Measurements from ENCODE around the gene ASB2.
A peak's percentile ranks its signal among the peaks of the same experiment; 100 is the strongest.

Gene ASB2

GRCh38 chr14:93926245-93926872 lies 50.0 kb downstream of the ASB2 start:
- DNase-seq, result peak; percentile 86

GRCh38 chr14:93925374-93925895 lies 50.9 kb downstream of the ASB2 start:
- no peak for DNase-seq

GRCh38 chr14:93924592-93925355 lies 51.6 kb downstream of the ASB2 start:
- no peak for DNase-seq

- peak; percentile 84 for DNase-seq
These were observed 52.7 kb downstream of the ASB2 start for GRCh38 chr14:93923626-93924025.

DNA sequence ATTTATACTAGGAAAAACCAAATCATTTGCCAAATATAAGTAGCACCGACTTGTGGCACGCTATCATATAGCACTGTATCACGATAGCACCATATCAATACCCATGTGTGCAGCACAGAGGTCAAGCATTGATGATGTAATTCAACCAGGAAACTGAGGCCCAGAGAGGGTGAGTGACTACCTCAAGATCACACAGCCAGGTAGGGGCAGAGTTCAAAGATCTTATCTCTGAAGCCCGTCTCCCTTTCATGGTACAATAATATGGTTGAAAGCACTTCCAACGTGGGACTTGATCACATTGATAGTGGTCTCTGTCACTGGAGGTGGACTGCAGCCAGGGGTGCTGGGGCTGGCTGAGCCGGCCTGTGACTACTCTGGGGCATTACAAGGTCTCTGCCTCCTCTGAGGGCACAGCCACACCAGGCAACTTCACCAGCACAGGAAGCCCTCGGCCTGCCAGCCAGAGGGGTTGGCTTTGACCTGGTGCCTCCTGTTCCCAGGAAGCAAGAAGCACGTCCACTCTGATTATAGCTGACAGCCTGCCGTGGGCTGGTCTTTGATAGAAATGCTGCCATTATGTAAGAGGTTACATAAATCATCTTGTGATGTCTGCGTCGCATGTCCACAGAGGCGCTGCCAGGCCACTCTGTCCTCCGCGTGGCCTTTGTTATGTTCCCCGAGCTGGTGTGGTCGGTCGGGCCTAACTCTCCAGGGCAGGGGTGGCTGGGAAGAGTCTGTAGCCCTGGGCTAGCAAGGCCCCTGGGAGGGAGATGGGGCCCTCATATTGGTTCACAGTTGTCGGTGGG lies 55.2 kb downstream of the ASB2 start:
- no peak for DNase-seq

DNA sequence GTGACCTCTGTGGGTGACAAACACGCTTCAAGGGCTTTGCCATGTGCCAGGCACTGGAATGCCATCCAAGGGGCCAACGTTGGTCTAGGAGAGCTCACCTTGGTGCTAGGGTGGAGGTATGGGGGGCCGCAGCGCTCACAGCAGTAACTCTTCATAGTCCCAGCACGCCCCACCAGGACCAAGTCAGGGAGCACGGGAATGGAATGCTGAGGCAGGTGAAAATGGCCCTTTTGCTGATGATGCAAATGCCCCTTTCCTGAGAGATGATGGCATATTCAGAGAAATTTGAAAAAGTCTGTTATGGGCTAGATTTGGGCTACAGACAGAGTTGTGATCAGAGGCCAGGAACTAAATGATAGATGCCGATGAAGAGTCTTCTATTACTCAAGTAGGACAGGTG lies 59.2 kb downstream of the ASB2 start:
- no peak for DNase-seq

- no peak for DNase-seq
These were observed 59.9 kb downstream of the ASB2 start for GRCh38 chr14:93916498-93916897.

GRCh38 chr14:93915800-93916199 lies 60.6 kb downstream of the ASB2 start:
- no peak for DNase-seq

DNA sequence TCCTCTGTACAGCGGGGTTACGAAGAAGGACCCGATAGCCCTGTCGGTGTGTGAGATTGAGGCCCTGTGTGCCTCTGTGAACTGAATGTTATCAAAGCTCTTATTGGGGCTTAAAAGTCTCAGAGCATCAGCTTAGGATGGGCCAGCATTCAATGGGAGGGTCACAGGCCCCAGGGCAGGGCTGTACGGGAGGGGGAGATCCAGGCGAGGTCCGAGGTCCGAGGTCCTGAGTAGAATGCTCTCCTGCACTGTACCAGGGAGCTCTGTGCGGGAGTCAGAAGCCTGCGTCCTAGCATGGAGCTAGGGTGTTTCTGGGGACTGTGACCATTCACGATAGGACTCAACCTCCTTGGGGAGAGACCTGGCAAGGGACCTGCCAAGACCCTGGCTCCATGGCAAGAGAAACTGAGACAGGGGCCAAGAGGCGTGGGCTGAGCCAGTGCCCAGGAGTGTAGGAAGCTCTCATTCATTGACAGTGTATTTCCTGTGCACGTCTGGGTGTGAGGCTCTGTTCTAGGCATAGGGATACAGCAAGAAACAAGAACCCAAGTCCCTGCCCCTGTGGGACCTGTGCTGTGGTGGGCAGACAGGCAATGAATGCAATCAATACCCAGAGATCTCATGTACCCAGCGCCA lies 61.2 kb downstream of the ASB2 start:
- no peak for DNase-seq

DNA sequence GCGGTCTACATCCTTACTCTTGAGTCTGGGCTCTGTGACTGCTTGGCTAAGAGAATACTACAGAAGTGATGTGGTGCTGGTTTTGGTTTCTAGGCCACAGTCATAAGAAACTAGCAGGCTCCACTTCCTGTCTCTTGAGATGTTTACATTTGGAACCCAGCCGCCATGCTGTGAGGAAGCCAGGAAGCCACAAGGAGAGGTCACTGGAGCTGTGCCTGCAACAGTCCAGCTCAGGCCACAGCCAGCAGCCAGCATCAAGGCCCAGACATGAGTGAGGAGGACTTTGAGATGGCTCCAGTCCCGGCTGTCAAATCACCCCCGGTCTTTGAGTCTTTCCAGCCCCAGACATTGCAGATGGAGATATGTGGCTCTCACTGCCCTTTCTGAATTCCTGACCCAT lies 62.1 kb downstream of the ASB2 start:
- DNase-seq, result no peak

GRCh38 chr14:93912782-93913181 lies 63.6 kb downstream of the ASB2 start:
- DNase-seq, result no peak

DNA sequence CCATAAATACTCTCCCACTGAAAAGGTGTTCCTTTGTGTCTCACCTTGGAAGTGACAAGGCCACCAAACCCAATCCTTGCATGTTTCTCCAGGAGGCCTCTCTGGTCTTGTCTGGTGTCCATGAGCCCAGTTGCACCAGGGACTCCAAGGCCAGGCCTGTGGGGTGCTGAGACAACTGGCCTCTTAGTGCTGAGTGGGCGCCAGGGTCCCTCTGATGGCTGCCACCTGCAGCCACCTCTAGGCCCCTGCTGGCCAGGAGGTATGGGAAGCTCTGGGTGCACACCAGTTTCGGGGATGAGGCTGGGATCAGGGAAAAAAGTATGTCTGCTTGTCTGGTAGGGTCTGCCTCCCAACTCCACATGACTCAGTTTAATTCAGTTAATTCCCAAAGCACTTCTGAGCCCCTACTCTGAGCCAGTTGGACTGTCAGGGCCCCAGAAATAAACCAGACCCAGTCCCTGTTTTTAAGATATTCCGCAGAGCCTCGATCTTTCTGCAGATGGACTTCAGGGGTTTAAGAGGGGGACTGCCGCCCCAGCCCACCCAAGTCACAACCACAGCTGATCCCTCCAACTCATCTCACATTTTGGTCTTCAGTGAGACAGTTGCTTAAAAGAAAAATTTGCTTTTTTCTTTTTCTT lies 64.3 kb downstream of the ASB2 start:
- DNase-seq, result no peak

DNA sequence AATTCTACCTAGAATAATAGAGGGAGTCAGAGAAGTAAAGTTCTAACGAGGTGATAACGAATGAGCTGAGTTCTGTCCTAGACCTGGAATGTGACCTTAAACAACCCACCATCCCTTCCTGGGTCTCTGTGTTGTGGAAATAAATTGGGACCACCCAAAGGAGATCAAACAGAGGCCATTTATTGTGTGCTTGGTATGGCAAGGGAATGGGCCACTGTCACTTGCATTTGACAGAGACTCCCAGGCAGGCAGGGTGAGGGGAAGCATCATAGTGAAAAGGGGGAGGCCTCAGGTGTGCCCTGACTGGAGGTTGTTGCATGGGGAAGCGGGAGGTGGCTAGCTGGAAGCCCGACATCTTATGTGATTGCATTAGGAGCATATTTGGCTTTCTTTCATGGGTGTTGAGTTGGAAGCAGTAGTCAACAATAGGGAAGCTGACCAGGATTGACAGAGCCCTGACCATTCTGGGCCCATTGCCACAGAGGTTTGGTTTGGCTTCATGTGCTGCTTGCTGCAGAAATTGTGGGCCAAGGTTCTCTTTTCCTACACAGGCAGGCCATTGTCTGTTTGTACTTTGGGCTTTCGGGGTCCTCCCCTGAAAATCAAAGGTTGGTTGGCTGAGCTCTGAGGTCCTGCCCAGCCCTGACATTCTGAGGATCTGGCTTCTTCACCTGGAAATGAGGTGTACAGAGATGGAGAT lies 66.8 kb downstream of the ASB2 start:
- no peak for DNase-seq

GRCh38 chr14:93906341-93907329 lies 69.7 kb downstream of the ASB2 start:
- DNase-seq, result peak; percentile 9

DNA sequence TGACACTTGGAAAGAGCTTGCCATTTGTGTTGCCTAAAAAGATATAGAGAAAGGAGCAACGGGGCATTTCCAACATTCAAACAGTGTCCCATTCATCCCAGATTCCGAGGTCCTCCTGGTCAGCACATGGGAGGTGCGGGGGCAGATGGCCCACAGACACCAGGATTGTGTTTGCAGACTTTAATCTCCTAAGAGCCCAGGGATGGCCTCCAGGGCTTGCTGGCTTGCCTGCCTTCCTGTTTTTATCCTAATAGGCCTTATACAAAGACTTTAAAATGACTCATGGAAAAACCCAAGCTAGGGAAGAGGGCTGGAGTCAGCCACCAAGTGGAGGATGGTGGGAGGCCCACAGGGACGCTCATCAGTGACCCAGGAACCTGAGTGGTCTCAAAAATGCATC lies 70.7 kb downstream of the ASB2 start:
- DNase-seq, result no peak

GRCh38 chr14:93903342-93904184 lies 72.8 kb downstream of the ASB2 start:
- DNase-seq, result no peak

GRCh38 chr14:93902619-93903307 lies 73.6 kb downstream of the ASB2 start:
- DNase-seq, result no peak

DNA sequence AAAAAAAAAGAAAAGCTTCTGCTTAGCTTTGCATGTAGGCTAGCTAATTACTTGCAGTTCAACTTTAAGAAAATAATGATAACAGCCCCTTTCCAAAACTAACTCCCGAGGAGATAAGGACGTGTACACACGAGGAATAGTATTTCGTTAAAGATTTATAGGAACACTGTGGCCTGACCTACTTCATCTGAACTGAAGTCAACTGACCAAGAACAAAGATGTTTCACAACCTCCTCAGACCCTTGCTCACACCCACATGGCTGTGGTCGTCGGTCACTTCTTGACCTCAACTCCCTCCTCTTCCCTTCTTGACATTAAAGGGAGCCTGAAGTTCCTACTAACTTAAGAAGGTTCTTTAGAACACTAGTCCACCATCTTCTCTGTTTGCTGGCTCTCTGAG lies 74.6 kb downstream of the ASB2 start:
- DNase-seq, result no peak

DNA sequence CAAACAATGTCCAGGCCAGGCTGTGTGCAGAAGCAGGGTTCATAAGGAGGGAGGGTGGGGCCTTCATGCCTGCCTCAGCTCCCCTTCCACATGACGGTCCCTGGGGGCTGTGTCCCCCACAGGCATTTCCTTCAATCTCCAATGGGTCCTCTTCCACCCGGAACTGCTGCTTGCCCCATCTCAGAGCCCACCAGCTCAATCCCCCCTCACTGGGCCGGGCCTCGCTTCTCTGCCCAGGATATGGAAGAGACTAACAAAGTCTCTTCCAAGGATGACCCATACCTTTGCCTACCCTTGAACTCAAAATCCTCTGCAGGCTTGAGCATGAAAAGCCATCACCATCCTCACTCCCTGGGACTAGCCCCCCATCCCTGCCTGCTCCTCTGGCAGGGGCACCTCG lies 77.6 kb downstream of the ASB2 start:
- DNase-seq, result no peak

Measured in DMS79 (cell line).